HL-60/S4 (cell line): ENCODE data around the gene SPTA1.
"Not testable (repeated sequence)": the region's sequence is repeated elsewhere in the genome, so short reads cannot be mapped to it uniquely, and the experiment has no call there.

Source experiments
- in situ Hi-C: fragments of 300-500 bp; cut with MboI; formaldehyde crosslinking; loops from 2 replicates; pipeline ENCODE4 v1.14.3; 2022; ENCODE audit warnings: low sequenced_read_pairs

The SPTA1 gene

DNA sequence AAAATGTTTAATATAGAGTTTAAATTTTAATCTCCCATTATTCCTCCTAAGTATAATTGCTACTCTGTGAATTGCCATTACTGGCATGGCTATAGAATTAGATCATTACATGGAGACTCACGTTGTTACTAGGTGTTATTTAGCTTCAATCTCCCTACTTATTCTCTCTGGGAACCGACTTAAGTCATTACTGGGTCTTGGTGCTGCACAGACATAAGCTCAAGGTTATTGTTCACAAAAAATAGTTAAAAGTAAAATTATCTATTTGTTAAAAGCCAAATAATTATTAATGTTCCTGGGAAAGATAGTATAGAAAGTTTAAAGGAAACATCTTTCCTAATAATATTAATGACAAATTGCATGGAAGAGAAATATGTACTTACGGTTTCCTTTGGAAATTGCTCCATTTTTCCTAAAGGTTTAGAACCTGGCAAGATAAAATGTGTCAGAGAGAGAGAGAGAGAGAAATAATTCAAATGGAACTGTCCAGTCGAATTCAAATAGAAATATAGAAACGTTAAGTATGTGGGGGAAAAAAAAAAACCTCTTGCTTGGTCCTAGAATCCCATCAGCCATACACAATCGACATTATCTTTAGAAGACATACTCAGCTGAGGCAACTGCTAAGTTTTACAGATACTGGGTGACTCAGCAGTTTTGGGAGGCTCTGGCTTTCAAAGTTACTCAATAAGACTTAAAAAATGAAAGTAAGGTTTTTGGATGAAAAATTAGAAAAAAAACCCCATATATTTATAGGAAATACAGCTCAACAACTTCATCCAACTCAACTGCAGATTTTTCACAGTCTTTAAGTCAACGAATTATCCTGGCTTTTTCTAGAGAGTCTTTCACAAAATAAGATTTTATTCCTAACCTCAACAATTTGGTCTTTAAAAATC, at the start of gene SPTA1:
TSS of gene SPTA1 (minus strand) at position 605 of the 899 bp plus-strand sequence. CDS start at position 407, 198 bp downstream.
- in situ Hi-C loops: no loop called here

DNA sequence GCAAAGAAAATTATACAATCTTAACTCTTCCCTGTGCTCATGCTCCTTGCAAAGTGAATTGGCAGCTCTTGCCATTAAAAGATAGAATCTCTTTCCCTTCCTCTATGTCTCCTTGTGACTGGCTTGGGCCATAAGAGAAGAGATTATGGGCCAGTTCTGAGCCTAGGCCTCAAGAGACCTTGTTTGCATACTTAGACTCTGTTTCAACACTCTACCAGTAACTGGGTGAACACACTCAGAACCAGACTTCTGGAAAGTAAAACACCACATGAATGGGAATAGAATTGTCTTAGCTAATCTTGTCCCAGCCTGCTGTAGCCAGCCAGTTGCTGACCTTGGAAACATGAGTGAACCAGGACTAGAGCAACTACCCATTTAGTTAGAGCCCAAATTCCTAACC, 49.3 kb upstream of the SPTA1 start:
- in situ Hi-C loops: no loop called here

DNA sequence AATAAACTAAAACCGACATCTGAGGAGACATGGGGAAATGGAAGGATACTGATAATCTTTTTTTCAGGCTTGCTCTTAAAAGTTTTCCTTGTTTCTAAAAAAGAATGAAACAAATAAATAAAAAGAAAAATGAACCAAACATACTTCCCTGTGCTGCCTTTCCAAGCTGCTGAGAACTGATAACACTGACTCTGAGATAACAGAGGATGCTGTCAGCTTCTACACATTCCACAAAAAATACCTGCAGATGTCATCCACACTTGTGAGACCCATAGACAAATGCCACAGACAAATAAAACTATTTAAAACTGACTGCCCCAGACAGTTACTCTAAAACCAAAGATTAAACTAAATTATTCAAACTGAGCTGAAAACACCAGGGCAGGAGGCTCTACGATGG, 46.0 kb upstream of the SPTA1 start:
- in situ Hi-C loops: no loop called here

DNA sequence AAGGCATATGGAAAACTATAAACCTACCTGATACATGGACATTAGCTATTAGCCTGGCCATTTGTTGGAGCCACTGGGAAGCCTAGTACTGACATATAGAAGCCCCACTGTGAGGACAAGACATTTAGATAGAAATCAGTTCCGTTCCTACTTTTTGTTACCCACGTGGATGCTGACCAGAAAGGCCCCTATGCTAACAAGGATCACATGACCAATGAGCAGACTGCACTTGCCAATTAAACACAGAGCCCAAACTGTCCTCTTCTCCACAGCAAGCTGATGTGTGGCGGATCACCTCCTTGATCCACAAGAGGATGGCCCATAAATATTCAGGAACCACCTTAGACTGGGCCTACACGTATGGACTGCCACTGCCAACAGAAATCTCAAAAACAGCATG, 45.2 kb upstream of the SPTA1 start:
- in situ Hi-C loops: no loop called here

DNA sequence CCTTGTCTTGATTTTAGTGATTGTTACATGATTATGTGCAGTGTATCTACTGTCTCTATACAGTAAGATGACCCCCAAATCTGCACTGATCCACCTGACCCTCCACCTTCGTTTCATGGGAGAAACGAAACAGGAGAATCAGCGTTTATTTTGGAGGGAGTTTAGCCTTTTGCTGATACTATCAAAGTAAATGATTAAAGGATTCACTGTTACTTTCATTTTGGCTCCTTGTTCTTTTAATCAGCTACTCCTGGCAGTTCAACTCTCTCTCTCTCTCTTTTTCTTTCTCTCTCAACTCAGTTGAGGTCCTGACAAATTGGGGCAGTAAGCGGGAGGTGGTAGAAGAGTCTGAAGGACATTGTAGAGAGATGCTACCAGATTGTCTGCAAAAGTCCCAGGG, 43.9 kb upstream of the SPTA1 start:
- in situ Hi-C loops: no loop called here

DNA sequence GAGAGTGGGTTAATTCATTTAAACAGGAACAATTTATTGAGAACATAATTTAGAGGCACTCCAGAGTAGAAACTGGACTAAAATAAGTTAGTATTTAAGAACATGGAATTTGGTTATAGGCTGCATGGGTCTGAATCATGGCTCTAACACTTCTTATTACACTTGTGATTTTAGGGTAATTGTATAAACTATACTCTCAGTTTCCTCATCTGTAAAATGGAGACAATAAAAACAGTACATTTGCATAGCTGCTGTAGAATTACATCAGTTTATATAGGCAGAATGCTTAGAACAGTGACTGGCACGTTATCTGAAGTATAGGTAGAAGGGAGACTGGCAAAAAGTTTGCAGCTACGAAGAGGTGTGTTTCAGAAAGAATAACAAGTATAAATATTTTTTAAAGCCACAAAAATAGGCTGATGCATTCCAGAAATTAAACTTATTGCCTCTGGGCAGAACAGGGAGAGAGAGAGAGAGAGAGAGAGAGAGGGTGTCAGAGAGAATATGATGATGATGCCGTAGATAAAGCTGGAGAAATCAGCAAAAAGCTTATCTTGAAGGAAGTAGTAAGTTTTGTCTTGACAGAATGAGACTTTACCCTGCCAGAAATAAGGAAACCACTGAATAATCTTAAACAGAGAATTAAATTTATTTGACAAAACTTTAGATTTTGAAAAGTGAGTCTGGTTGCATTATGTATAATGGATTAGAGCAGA, 42.2 kb upstream of the SPTA1 start:
- in situ Hi-C loops: no loop called here

DNA sequence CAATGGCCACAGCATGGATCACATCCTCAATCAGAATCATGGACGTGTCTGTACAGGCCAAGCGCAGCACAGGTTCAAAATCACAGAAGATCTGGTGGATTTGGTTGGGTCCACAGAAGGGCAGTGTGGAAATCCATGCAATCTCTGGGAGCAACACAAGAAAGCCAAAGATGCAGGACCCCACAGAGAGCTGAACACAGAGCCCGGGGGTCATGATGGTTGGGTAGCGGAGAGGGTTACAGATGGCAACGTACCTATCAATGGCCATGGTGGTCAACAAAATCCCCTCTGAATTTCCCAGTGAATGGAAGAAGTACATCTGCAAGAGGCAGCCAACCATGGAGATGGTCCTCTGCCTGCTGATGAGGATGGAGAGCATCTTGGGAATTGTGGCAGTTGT, 37.9 kb upstream of the SPTA1 start:
- in situ Hi-C loops: no loop called here

DNA sequence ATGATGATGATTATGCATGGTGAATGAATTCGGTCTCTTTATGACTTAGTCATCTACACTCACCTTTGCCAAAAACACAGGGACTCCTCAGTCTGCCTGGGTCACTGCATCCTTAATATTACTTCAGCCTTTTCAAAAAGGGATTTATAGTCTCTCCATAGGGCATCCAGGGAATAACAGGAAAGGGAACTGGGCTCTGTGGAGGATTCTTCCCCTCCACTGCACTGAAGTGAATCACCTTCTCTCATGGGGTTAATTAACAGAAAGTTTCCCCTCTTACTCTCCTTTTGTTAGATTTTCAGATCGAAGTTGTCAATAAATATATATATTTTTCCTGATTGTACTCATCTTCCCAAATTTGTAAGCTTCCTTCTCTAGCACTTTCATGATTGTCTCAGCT, 34.1 kb upstream of the SPTA1 start, which contains the start of gene OR6K3:
TSS of gene OR6K3 (minus strand) at position 101 of the 400 bp plus-strand sequence. CDS start 2,605 bp downstream, outside the sequence.
- in situ Hi-C loops: no loop called here

DNA sequence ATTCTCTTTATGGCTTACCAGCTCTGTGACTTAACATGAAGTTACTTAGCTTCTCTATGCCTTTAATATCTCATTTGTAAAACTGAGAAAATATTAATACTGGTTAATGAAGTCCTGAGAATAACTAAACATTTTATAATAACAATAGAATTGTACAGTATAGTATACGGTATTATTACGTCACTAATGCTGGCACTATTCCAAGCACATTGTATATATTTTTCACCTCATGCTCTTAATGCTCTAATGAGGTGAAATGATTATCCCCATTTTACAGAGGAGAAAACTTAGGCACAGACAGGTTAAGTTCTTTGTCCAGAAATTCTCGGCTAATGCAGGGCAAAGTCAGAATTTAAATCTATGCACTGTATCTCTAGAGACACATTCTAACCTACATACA, 33.1 kb upstream of the SPTA1 start:
- in situ Hi-C loops: no loop called here

DNA sequence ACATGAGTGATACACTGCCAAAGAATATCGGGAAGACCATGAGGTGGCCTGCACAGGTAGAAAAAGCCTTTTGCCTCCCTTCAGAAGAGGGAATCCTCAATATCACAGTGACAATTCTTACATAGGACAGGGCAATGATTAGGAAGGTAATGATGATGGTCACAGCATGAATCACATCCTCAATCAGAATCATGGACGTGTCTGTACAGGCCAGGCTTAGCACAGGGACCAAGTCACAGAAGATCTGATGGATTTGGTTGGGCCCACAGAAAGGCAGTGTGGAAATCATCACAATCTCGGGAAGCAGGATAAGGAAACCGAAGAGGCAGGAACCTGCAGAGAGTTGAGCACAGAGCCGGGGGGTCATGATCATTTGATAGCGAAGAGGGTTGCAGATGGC, 30.8 kb upstream of the SPTA1 start:
- in situ Hi-C loops: no loop called here

DNA sequence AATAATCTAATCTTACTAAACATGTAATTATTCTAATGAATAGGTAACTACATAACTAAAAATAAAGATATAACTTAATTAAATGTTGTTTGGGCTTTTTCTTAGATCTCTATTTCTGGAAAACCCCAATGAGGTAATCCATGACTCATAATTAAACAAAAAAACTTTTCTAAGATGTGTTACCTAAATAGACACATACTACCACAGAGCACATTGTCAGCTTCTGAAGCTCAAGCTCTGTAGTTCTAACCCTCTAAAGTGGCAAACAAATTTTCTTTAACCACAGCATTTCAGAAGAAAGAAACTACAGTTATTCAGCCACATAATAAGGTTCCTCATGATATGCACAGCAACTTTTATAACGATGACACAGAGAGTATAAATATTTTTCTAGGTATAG, 29.8 kb upstream of the SPTA1 start:
- in situ Hi-C loops: no loop called here

DNA sequence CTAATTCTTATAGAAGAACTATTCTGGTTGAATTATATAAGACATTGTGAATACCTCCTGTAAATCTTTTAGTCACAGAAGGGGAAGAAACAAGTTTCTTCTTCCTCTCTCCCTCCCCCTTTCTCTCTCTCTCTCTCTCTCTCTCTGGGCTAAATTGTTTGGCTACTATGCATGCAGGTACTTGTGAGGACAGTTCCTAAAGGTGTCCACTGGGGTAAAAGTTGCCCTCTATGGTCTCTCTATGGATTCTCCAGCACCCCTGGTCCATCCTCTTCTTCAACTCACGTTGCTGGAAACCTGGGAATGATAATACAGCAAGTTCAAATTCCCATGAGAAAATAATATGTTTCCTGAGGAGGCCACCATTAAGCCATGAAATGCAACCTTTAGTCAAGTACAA, 28.2 kb upstream of the SPTA1 start:
- in situ Hi-C loops: no loop called here

DNA sequence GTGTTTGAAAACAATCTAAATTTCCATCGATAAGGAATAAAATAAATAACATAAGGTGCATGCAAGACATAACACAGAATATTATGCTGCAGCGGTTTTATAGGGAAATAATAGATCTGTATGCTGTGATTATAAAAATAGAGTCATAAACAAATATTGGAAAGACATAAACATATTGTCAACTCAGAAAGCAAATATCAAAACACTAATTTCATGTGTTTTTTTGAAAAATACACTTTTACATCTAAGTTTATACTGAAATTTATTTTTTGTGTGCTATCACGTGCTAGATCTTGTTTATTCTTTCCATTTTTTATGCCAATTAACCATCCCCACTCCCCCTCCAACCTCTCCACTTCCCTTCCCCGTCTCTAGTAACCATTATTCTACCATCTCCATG, 24.6 kb upstream of the SPTA1 start:
- in situ Hi-C loops: no loop called here

DNA sequence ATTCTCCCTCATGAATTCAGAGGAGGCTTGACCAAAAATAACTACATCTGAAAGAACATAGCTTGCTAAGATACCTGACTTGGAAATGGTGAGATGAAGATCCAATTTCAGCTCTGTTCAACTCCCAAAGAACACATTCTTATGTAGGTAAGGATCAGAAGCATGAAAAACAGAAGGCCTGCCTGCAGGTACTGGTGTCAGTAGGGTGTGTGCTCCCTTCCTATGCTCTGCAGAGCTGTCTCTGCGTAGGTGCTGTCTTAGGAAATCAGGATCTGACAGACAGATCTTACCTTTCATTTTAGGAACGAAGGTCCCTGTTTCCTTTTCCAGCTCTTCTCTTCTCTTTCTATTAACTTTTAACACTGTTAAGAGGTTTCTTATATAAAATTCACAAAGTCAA, 19.6 kb upstream of the SPTA1 start:
- in situ Hi-C loops: no loop called here

DNA sequence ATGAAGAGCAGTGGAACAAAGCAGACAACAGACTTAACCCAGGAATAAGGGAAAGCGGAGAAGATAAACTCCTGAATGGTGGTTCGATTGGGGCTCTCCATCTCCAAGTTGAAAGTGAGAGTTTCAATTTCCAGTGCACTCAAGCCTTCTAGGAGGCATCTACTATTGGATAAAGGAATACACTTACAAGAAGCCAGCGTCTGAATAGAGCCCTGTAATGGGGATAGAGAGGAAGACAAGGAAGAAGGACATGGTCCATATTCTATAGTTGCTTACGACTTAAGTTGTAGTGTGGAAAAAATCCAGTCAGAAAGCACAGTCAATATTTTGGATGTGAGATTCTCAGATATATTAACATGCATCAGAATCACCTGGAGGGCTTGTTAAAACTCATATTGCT, 14.0 kb upstream of the SPTA1 start, which contains the start of gene OR6K2:
TSS of gene OR6K2 (minus strand) at position 101 of the 400 bp plus-strand sequence. CDS start at position 101, 0 bp downstream.
- in situ Hi-C loops: no loop called here

DNA sequence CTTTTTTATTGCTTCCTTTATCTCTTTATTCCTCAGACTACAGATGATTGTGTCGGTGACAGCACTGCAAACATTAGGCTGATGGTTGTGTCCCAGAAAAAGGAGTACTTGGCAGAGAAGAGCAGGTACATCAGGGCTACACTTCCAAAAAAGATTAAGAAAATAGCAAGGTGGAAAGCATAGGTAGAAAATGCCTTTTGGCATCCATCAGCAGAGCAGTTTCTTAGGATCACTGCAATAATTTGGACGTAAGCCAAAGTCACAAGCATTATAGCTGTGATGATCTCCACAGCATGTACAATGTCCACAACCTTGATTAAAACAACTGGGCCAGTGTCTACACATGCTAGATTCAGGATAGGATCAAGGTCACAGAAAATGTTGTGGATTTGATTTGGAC, 8.1 kb upstream of the SPTA1 start:
- in situ Hi-C loops: no loop called here

DNA sequence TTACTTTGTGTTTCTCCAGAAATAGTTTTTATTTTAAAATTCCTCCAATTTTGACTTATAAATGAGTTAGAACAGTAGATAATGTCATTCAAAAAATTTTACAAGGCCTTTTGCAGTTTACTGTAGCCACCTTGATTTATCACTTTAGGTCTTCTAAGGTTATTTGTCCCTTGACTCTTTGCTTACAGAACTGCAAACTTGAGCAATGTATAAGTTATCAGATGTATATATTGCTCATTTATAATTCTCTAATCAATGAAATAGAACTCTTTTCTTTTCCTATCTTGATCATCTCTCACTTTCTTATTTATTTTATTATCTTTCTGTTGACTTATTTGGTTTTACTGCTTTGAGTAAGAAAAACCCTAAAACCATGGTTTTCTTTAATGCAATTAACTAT, 5.8 kb upstream of the SPTA1 start:
- in situ Hi-C loops: no loop called here

DNA sequence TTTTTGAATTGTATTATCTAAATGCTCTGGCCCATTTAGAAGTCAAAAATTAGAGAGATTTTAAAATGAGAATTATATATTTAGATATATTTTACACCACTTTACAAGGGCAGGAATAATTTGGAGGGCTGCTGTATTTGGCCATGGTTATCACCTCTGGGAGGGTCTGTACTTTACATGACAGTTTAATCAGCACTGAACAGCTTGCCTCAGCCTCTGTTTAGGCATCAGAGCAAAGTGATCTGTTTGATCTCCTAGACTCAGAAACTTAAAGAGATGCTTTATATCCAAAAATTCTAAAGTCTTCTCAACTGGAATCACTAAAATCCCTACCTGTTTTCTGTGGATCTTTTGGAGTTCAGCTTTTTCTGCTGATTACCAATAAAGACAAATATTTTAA, 5.4 kb upstream of the SPTA1 start:
- in situ Hi-C loops: no loop called here

DNA sequence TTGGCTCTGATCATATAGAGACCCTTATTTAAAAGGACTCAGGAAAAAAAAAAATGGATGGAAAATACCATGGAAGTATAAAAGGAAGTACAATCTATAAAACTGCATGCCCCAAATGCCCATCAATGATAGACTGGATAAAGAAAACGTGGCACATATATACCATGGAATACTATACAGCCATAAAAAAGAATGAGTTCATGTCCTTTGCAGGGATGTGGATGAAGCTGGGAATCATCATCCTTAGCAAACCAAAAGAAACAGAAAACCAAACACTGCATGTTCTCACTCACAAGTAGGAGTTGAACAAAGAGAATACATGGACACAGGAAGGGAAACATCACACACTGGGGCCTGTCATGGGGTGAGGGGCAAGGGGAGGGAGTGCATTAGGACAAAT, 4.6 kb upstream of the SPTA1 start:
- in situ Hi-C loops: not testable (repeated sequence)

DNA sequence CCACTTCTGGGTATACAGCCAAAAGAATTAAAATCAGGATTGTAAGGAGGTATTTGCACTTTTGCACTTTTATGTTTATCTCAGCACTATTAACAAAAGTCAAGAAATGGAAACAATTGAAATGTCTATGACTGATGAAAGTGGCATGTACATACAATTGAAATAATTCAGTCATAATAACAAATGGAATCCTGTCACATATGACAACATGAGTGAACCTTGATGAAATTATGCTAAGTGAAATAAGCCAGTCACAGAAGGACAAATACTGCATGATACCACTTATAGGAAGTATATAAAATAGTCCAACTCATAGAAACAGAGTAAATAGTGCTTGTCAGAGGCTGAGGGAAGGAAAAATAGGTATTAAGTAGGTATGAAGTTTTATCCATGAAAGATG, 3.4 kb upstream of the SPTA1 start:
- in situ Hi-C loops: no loop called here

DNA sequence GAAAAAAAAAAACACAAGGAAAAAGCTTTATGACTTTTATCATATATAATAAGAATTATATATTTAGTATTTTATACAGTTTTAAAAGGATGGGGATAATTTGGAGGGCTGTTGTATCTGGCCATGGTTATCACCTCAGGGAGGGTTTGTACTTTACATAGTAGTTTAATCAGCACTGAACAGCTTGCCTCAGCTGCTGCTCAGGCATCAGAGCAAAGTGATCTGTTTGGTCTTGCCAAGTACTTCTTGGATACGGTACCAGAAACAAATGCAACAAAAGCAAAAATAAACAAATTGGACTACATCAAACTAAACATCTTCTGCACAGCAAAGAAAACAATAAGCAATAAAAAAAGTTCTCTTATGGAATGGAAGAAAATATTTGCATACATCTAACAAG, 2.6 kb upstream of the SPTA1 start:
- in situ Hi-C loops: no loop called here

DNA sequence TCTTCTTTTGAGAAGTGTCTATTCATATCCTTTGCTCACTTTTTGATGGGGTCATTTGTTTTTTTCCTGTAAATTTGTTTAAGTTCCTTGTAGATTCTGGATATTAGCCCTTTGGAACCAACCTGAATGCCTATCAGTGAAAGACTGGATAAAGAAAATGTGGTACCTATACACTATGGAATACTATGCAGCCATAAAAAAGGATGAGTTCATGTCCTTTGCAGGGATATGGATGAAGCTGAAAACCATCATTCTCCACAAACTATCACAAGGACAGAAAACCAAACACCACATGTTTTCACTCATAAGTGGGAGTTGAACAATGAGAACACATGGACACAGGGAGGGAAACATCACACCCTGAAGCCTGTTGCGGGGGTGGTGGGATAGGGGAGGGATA, 1.8 kb upstream of the SPTA1 start:
- in situ Hi-C loops: not testable (repeated sequence)
